GM13976 (cell line): ENCODE data around the gene CCT7.

Experiments
- DNase-seq: peaks from one replicate; pipeline ENCODE4 v3.0.0; 2012; ENCODE audit warnings: low spot score
- in situ Hi-C: fragments of 300-500 bp; cut with MboI; formaldehyde crosslinking; loops from one replicate; pipeline ENCODE4 v1.12.0; 2022; ENCODE audit warnings: low sequenced_read_pairs, mixed read lengths, inconsistent platforms; ENCODE audit not compliant: unreplicated experiment
- TF ChIP-seq, protein P1 (sequence below): IDR thresholded peaks from 2 replicates; pipeline ENCODE4 v1.5.1; 2012; ENCODE audit warnings: borderline replicate concordance, mild to moderate bottlenecking; ENCODE audit not compliant: insufficient read depth; ENCODE audit errors: extremely low read depth, missing control alignments, control extremely low read depth

CCT7 gene

DNA sequence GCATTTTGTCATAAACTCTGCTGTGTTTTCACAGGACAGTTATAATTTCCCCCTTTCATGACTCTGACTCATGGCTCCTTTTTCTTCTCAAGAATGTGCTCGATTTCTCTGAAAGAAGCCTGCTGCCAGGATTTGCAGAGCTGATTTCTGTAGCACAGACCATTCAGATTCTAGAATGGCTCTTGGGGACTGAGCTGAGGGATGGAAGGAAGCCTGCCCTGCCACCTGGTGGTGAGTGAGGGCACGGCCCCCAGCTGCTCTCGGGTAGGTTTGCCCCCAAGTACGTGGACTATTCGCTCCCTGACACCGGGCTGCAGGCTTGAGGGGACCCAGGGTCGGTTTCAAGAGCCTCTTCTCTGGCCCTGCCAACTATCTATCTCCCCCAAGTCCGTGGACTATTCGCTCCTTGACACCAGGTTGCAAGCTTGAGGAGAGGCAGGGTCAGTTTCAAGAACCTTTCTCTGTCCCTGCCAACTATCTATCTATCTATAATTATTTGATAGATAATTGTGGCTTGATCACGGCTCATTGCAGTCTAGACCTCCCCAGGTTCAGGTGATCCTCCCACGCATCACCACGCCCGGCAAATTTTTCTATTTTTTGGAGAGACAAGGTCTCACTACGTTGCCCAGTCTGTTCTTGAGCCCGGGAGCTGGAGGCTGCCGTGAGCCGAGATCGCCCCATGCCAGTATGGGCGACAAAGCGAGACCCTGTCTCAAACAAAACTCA, 21.5 kb upstream of the CCT7 start:
- TF ChIP-seq, protein P1, sequence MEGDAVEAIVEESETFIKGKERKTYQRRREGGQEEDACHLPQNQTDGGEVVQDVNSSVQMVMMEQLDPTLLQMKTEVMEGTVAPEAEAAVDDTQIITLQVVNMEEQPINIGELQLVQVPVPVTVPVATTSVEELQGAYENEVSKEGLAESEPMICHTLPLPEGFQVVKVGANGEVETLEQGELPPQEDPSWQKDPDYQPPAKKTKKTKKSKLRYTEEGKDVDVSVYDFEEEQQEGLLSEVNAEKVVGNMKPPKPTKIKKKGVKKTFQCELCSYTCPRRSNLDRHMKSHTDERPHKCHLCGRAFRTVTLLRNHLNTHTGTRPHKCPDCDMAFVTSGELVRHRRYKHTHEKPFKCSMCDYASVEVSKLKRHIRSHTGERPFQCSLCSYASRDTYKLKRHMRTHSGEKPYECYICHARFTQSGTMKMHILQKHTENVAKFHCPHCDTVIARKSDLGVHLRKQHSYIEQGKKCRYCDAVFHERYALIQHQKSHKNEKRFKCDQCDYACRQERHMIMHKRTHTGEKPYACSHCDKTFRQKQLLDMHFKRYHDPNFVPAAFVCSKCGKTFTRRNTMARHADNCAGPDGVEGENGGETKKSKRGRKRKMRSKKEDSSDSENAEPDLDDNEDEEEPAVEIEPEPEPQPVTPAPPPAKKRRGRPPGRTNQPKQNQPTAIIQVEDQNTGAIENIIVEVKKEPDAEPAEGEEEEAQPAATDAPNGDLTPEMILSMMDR = peak; percentile 88
- peak; percentile 86 for DNase-seq
- in situ Hi-C loops = no loop called here

DNA sequence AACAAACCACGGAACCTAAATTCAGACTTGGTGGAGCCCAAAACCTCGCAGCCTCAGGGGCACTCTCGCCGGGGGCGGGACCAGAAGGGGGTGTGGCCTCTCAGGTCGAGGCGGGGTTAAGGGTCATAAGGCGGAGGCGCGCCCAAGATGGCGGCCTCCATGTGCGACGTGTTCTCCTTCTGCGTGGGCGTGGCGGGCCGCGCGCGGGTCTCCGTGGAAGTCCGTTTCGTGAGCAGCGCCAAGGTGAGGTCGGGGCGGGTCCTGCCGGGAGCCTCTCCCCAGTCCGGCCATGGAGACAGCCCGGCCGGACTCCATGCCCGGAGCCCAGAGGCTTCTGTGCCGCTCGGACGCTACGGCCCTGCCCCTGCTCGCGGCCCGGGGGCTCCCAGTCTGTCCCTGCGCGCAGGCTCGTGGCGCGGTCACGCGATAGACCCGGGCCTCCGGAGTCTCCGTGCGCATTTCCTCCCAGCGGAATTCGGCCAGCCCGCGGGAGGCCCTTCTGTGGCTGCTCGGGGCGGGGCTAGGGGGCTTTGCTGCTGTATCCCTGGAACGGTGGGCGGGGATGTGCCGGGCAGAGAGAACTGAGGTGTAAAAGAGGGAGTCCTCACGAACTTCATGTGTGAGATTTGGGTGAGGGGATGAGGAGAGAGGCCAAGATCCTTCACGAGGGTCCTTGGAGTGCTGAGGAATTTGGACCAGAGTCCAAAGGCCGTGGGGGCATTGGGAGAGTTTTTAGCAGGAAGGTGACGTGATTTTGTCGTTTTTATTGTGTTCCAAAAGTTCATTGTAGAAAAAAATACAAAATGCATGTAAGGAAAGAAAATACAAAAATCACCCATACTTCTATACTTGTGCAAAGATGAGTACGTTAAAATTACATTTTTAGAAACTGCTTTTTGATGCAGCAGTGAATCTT, 19.7 kb upstream of the CCT7 start, which contains the start of gene SMYD5:
SMYD5 (plus strand) TSS at position 126 of the 916 bp plus-strand sequence; CDS start at position 148, 22 bp downstream.
- TF ChIP-seq, protein P1 = no peak
- in situ Hi-C loops = no loop called here
- peak; percentile 96 for DNase-seq

DNA sequence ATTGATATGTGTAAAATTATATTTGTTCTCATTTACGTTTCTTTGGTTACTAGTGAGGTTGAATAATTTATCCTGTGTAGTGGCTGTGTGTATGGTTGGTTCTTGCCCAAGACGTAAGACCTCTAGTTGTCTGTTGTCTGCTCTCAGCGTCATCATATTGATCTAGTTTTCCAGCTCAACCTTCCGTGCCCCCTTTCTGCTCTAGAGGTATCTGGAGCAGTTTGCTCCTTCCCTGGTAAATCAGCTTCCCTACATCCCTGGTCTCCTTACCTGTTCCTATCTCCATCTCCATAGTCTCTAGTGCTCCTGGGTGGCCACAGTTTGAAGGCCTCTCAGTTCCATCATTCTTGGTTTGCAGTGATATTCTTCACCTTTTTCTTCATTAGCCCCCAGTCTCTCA, 18.9 kb upstream of the CCT7 start:
- TF ChIP-seq, protein P1 = no peak

DNA sequence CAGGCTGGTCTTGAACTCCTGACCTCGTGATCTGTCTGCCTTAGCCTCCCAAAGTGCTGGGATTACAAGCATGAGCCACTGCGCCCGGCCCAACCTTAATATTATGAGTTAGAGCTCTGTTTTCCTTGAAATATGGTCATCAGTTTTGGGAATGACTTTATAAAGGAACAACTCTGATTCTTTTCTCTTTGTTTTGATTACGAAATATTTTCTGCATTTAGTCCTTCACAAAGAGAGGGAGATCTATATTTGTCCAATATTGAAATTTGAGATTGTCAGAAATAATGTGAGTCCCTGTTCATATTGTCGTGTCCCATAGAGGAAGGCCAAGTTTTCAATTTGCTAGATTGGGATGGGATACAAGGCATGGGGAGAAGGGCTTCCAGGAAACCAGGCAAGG, 16.9 kb upstream of the CCT7 start:
- TF ChIP-seq, protein P1 = no peak
- DNase-seq = no peak
- in situ Hi-C loops = no loop called here

More for the DNA sequence above, 18.9 kb upstream of the CCT7 start:
- no peak for DNase-seq
- in situ Hi-C loops = no loop called here

DNA sequence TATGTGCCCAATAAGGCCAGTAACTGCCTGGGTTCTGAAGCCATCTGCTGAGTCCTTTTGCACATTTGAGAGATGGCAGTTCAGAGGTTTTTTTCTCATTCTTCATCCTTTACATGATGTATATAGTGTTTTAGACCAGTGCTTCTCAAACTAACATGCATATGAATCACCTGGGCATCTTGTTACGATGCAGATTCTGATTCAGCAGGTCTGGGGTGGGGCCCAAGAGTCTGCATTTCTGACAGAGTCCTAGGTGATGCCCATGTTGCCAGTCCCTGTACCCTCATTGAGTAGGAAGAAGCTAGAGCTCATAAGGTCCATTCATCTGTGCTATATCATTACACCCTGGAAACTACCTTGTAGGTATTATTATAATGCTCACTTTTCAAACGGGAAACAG, 16.3 kb upstream of the CCT7 start:
- TF ChIP-seq, protein P1 = no peak
- in situ Hi-C loops = no loop called here
- no peak for DNase-seq

DNA sequence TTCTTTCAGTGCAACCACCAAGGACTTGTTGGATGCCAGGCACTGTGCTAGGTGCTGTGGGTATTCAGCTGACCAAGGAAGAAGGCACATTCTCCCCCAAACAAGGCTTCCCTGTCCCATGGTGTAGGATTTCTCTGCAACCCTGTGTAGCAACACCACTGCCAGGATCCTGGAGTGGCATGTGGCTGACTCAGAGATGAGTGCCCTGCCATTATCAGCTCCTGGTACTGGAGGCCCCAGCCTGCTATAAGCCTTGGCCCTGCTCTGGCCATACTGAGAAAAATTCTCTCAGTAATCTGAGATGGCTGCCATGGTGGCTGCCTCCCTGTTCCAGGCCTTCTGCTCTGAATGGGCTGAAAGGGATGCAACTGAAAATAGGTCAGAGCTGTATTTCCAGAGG, 15.8 kb upstream of the CCT7 start:
- in situ Hi-C loops = no loop called here
- TF ChIP-seq, protein P1 = no peak
- no peak for DNase-seq
